ENCODE data around the gene ADGRE1. TPM values are rescaled to one million over a fixed set of nuclear protein-coding genes. Genes with fewer than 3 reads are reported as not detected.

ADGRE1 gene
- total and polyA plus RNA-seq, 5 donors from 2014 or later: 0.92 to 2.4 (median 1.2) TPM

DNA sequence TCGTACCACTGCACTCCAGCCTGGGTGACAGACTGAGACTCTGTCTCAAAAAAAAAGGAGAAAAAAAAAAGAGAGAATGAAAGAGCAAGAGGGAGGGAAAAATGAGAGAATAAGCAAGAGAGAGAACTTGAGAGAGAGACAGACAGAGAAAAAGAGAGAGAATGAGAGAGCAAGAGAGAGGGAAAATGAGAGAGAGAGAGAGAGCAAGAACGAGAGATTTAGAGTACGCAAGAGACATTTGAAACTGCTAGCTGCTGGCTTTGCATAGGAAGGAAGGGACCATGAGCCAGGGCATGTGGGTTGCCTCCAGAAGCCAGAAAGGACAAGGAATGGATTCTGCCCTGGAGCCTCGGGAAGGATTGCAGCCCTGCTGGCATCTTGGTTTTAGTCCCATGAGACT is 9.6 kb upstream of the ADGRE1 start:
- no peaks in the 10 kb centered on the region for H3K27me3 ChIP-seq (ENCODE audit: control insufficient read depth, insufficient read depth, low read length)
- peaks cover 0 to 5% (median under 1%) of the 10 kb centered on the region in 4 donors for H3K4me1 Mint-ChIP-seq
- ATAC-seq (ENCODE audit: low read depth in 2 of 2): no peak
- H3K9me3 Mint-ChIP-seq: peaks cover 0 to 3% (median 0%) of the 10 kb centered on the region in 7 donors
- H3K36me3 ChIP-seq (ENCODE audit: control insufficient read depth, insufficient read depth, low read length): no peaks in the 10 kb centered on the region
- no peaks in the 10 kb centered on the region for H3K9me3 ChIP-seq (ENCODE audit: control insufficient read depth in 2 of 2, low read length in 2 of 2)
- H3K27me3 Mint-ChIP-seq: peaks cover 15% of the 10 kb centered on the region
- H3K36me3 Mint-ChIP-seq: no peaks in the 10 kb centered on the region
- no peak overlapping the region for H3K4me3 ChIP-seq (ENCODE audit: low read depth, low read length)
- H3K27ac ChIP-seq (ENCODE audit: insufficient read depth, low read length, poor library complexity, severe bottlenecking): no peak overlapping the region
- DNase-seq: no peak
- peak overlapping the region in 2 of 3 donors; percentile 30 to 36 for H3K27ac Mint-ChIP-seq
- no peaks in the 10 kb centered on the region for H3K4me1 ChIP-seq (ENCODE audit: control insufficient read depth, insufficient read depth, low read length, poor library complexity, severe bottlenecking)
- no peak overlapping the region for H3K4me3 Mint-ChIP-seq

DNA sequence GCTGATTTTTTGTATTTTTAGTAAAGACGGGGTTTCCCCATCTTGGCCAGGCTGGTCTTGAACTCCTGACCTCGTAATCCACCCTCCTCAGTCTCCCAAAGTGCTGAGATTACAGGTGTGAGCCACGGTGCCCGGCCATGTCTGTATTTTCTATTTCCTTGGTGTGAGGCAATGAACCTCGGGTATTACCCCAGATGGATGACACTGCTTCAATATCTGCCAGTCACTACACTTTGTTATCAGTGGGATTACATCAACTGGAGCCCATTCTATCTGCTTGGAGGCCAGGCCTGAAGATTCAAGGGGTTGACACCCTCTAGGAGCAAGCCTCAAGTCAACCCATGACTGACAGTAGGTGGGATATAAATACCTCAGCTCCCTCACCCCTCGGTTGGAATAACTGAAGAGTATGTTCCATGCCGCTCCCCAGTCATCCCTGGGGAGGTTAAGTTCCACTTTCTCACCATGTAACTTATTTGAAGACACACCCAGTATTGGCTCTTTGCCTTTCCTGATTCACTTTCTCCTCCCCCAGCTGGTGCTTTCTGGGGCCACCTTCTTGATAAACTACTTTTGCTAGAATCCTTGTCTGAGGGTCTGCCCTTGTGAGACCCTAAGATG is 992 bp upstream of the ADGRE1 start:
- H3K36me3 Mint-ChIP-seq: peaks cover 4% of the 10 kb centered on the region
- H3K27ac Mint-ChIP-seq: no peak overlapping the region
- H3K4me3 Mint-ChIP-seq: no peak overlapping the region
- H3K4me1 ChIP-seq (ENCODE audit: control insufficient read depth, insufficient read depth, low read length, poor library complexity, severe bottlenecking): peaks cover 11% of the 10 kb centered on the region
- peaks cover 6 to 45% (median 18%) of the 10 kb centered on the region in 4 donors for H3K4me1 Mint-ChIP-seq
- ATAC-seq (ENCODE audit: low read depth in 2 of 2): no peak
- H3K27me3 ChIP-seq (ENCODE audit: control insufficient read depth, insufficient read depth, low read length): no peaks in the 10 kb centered on the region
- H3K9me3 Mint-ChIP-seq: peaks cover 0 to 13% (median 4%) of the 10 kb centered on the region in 7 donors
- H3K4me3 ChIP-seq (ENCODE audit: low read depth, low read length): no peak overlapping the region
- no peaks in the 10 kb centered on the region for H3K36me3 ChIP-seq (ENCODE audit: control insufficient read depth, insufficient read depth, low read length)
- peaks cover 0 to 7% of the 10 kb centered on the region in 2 experiments for H3K9me3 ChIP-seq (ENCODE audit: control insufficient read depth in 2 of 2, low read length in 2 of 2)
- no peak for DNase-seq
- no peak overlapping the region for H3K27ac ChIP-seq (ENCODE audit: insufficient read depth, low read length, poor library complexity, severe bottlenecking)
- no peaks in the 10 kb centered on the region for H3K27me3 Mint-ChIP-seq

DNA sequence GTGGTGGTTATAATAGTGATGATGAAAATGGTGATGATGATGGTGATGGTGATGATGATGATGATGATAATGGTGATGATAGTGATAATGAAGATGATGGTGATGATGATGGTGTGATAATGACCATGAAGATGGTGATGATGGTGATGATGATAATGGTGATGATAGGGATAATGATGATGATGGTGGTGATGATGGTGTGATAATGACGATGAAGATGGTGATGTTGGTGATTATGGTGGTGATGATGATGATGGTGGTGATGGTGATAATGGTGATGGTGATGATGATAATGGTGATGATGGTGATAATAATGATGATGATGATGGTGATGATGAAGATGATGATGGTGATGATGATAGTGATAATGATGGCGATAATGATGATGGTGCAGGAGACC is 1.6 kb downstream of the ADGRE1 start:
- H3K27me3 Mint-ChIP-seq: no peaks in the 10 kb centered on the region
- H3K4me1 Mint-ChIP-seq: peaks cover 6 to 70% (median 28%) of the 10 kb centered on the region in 4 donors
- no peak overlapping the region for H3K4me3 ChIP-seq (ENCODE audit: low read depth, low read length)
- ATAC-seq (ENCODE audit: low read depth in 2 of 2) (no peak), DNase-seq (no peak)
- peaks cover 4% of the 10 kb centered on the region for H3K36me3 Mint-ChIP-seq
- no peaks in the 10 kb centered on the region for H3K36me3 ChIP-seq (ENCODE audit: control insufficient read depth, insufficient read depth, low read length)
- H3K27ac Mint-ChIP-seq: peak overlapping the region in 1 of 3 donors; percentile 13
- peaks cover 0 to 7% of the 10 kb centered on the region in 2 experiments for H3K9me3 ChIP-seq (ENCODE audit: control insufficient read depth in 2 of 2, low read length in 2 of 2)
- peaks cover 2% of the 10 kb centered on the region for H3K27me3 ChIP-seq (ENCODE audit: control insufficient read depth, insufficient read depth, low read length)
- H3K4me3 Mint-ChIP-seq: peak overlapping the region in 3 of 4 donors; percentile 3 to 84 (median 12)
- peaks cover 19% of the 10 kb centered on the region for H3K4me1 ChIP-seq (ENCODE audit: control insufficient read depth, insufficient read depth, low read length, poor library complexity, severe bottlenecking)
- H3K9me3 Mint-ChIP-seq: peaks cover 0 to 13% (median 4%) of the 10 kb centered on the region in 7 donors
- no peak overlapping the region for H3K27ac ChIP-seq (ENCODE audit: insufficient read depth, low read length, poor library complexity, severe bottlenecking)

DNA sequence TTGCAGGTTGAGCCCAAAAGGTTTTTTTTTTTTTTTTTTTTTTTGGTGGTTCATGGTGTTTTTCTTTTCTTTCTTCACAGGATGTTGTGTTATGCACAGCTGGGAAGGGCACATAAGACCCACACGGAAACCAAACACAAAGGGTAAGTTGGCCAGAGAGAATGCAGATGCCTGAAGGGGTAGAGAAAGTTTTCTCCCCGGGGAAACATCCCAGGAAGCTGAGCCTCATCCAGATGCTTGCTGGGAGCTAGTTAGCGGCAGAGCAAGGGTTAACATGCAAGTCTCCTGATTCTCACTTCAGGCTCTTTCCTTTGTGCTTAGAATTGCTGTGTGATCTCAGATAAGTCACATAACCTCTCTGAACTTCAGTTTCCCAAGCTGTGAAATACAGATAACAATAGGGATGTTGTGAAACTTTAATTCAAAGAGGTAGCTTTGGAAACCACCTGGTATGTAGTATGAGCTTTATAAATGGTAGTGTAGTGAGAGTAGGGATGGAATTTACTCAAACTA is 3.1 kb downstream of the ADGRE1 start:
- Mint-ChIP-seq H3K4me3 (peak overlapping the region; percentile 6 to 74 (median 44)), H3K27ac (peak overlapping the region; percentile 79 to 87 (median 83)), H3K9me3 (peaks cover 0 to 22% (median 5%) of the 10 kb centered on the region in 7 donors), H3K27me3 (no peaks in the 10 kb centered on the region), H3K36me3 (peaks cover 14% of the 10 kb centered on the region), H3K4me1 (peaks cover 6 to 78% (median 30%) of the 10 kb centered on the region in 4 donors)
- Histone ChIP-seq H3K4me1 (ENCODE audit: control insufficient read depth, insufficient read depth, low read length, poor library complexity, severe bottlenecking) (peaks cover 19% of the 10 kb centered on the region), H3K9me3 (ENCODE audit: control insufficient read depth in 2 of 2, low read length in 2 of 2) (peaks cover 4 to 8% of the 10 kb centered on the region in 2 experiments), H3K27me3 (ENCODE audit: control insufficient read depth, insufficient read depth, low read length) (peaks cover 7% of the 10 kb centered on the region), H3K27ac (ENCODE audit: insufficient read depth, low read length, poor library complexity, severe bottlenecking) (peak overlapping the region; percentile 16), H3K4me3 (ENCODE audit: low read depth, low read length) (peak overlapping the region; percentile 46), H3K36me3 (ENCODE audit: control insufficient read depth, insufficient read depth, low read length) (no peaks in the 10 kb centered on the region)
- ATAC-seq (ENCODE audit: low read depth in 2 of 2) (peak; percentile 62), DNase-seq (peak in 2 of 3 donors; percentile 37 to 74)

DNA sequence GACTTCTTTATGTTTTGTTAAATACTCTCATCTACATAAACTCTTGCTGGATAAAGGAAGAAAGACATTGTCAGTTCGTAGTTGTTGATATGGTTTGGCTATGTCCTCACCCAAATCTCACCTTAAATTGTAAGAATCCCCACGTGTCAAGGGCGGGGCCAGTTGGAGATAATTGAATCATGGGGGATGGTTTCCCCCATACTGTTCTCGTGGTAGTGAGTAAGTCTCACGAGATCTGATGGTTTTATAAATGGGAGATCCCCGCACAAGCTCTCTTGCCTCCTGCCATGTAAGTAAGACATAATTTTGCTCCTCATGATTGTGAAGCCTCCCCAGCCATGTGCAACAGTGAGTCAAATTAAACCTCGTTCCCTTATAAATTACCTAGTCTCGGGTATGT is 3.6 kb downstream of the ADGRE1 start:
- peaks cover 4 to 10% of the 10 kb centered on the region in 2 experiments for H3K9me3 ChIP-seq (ENCODE audit: control insufficient read depth in 2 of 2, low read length in 2 of 2)
- H3K27me3 ChIP-seq (ENCODE audit: control insufficient read depth, insufficient read depth, low read length): peaks cover 8% of the 10 kb centered on the region
- no peaks in the 10 kb centered on the region for H3K36me3 ChIP-seq (ENCODE audit: control insufficient read depth, insufficient read depth, low read length)
- ATAC-seq (ENCODE audit: low read depth in 2 of 2): no peak
- peaks cover 19% of the 10 kb centered on the region for H3K4me1 ChIP-seq (ENCODE audit: control insufficient read depth, insufficient read depth, low read length, poor library complexity, severe bottlenecking)
- Mint-ChIP-seq H3K36me3 (peaks cover 14% of the 10 kb centered on the region), H3K4me3 (peak overlapping the region in 3 of 4 donors; percentile 6 to 74 (median 71)), H3K27ac (peak overlapping the region; percentile 79 to 87 (median 83)), H3K27me3 (no peaks in the 10 kb centered on the region), H3K9me3 (peaks cover 0 to 22% (median 5%) of the 10 kb centered on the region in 7 donors), H3K4me1 (peaks cover 6 to 81% (median 30%) of the 10 kb centered on the region in 4 donors)
- H3K4me3 ChIP-seq (ENCODE audit: low read depth, low read length): peak overlapping the region; percentile 46
- DNase-seq: peak in 2 of 3 donors; percentile 31 to 58
- peak overlapping the region; percentile 16 for H3K27ac ChIP-seq (ENCODE audit: insufficient read depth, low read length, poor library complexity, severe bottlenecking)

DNA sequence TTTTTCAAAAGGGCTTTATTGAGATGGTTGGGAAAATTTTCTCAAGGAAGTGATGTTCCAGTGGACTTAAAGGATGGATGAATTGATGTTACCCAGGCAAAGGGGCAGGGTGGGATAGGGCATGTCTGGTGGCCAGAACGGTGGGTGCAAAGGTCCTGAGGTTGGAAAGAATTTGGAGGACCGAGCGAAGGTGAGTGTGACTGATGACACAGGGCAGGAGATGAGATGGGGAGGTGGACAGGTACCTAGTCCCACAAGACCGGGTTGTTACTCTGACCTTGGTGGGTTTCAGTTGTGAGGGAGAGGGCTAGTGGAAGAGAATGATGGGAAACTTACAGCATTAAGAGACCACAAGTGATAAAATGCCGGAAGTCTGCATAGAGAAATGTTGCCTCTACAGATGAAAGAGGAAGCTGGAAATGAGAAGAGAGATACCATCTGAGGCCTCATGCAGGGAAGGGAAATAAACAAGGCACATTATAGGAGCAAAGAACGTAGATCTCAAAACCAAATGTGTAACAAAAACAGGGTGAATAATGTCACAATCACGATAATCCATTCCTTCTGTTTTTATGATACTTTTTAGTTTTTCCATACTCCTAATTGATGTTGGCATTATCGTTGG is 4.5 kb downstream of the ADGRE1 start:
- H3K9me3 Mint-ChIP-seq: peaks cover 0 to 24% (median 5%) of the 10 kb centered on the region in 7 donors
- ATAC-seq (ENCODE audit: low read depth in 2 of 2) (peak; percentile 37 to 39), DNase-seq (peak in 2 of 3 donors; percentile 7 to 29)
- peaks cover 4 to 10% of the 10 kb centered on the region in 2 experiments for H3K9me3 ChIP-seq (ENCODE audit: control insufficient read depth in 2 of 2, low read length in 2 of 2)
- H3K4me1 Mint-ChIP-seq: peaks cover 6 to 83% (median 32%) of the 10 kb centered on the region in 4 donors
- H3K4me1 ChIP-seq (ENCODE audit: control insufficient read depth, insufficient read depth, low read length, poor library complexity, severe bottlenecking): peaks cover 19% of the 10 kb centered on the region
- no peaks in the 10 kb centered on the region for H3K36me3 ChIP-seq (ENCODE audit: control insufficient read depth, insufficient read depth, low read length)
- H3K4me3 Mint-ChIP-seq: peak overlapping the region in 3 of 4 donors; percentile 17 to 79 (median 71)
- no peaks in the 10 kb centered on the region for H3K27me3 Mint-ChIP-seq
- H3K4me3 ChIP-seq (ENCODE audit: low read depth, low read length): peak overlapping the region; percentile 41
- H3K36me3 Mint-ChIP-seq: peaks cover 14% of the 10 kb centered on the region
- H3K27me3 ChIP-seq (ENCODE audit: control insufficient read depth, insufficient read depth, low read length): peaks cover 8% of the 10 kb centered on the region
- H3K27ac ChIP-seq (ENCODE audit: insufficient read depth, low read length, poor library complexity, severe bottlenecking): peak overlapping the region; percentile 17
- H3K27ac Mint-ChIP-seq: peak overlapping the region; percentile 78 to 90 (median 88)

DNA sequence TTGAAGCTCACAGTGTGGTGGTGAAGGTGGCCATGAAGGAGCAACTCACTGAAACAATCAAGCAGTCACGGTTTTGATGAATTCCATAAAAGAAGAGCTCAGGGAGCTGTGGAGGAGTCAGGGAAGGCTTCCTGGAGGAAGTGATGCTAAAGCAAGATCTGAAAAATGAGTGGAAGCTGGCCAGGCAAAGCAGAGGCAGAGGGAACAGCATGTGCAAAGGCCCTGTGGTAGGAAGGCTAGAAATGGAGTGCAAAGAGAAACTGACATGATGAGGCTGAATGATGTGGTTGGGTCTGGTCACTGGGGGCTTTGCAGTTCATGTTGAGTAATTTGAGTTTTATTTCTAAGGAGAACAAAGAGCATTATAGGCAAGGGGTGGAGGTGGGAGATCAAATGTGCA is 6.9 kb downstream of the ADGRE1 start:
- ATAC-seq (ENCODE audit: low read depth in 2 of 2): no peak
- Histone ChIP-seq H3K36me3 (ENCODE audit: control insufficient read depth, insufficient read depth, low read length) (no peaks in the 10 kb centered on the region), H3K4me1 (ENCODE audit: control insufficient read depth, insufficient read depth, low read length, poor library complexity, severe bottlenecking) (peaks cover 19% of the 10 kb centered on the region), H3K9me3 (ENCODE audit: control insufficient read depth in 2 of 2, low read length in 2 of 2) (peaks cover 3 to 4% of the 10 kb centered on the region in 2 experiments), H3K27me3 (ENCODE audit: control insufficient read depth, insufficient read depth, low read length) (peaks cover 8% of the 10 kb centered on the region), H3K27ac (ENCODE audit: insufficient read depth, low read length, poor library complexity, severe bottlenecking) (no peak overlapping the region), H3K4me3 (ENCODE audit: low read depth, low read length) (no peak overlapping the region)
- DNase-seq: no peak
- Mint-ChIP-seq H3K27me3 (no peaks in the 10 kb centered on the region), H3K4me1 (peaks cover 0 to 68% (median 27%) of the 10 kb centered on the region in 4 donors), H3K36me3 (peaks cover 16% of the 10 kb centered on the region), H3K27ac (peak overlapping the region in 2 of 3 donors; percentile 15 to 88), H3K4me3 (no peak overlapping the region), H3K9me3 (peaks cover 0 to 20% (median 6%) of the 10 kb centered on the region in 7 donors)
